Measurements from ENCODE around the gene CD8B. TPM values are rescaled to one million over a fixed set of nuclear protein-coding genes. Genes with fewer than 3 reads are reported as not detected.
"Not testable (repeated sequence)": the region's sequence is repeated elsewhere in the genome, so short reads cannot be mapped to it uniquely, and the experiment has no call there.

CD8B gene
- total RNA-seq (2021; fragmentation: NEBNext Ultra II Directional; extraction: Animal tissue kit (Norgen Biotek cat#: 25700)), result 0.35 and 0.57 TPM in 2 replicates
- polyA plus RNA-seq (2011; rRNA removed), result 0.52 and 0.63 TPM in 2 replicates
- polyA plus RNA-seq (2011; cell fraction: cytosol; rRNA removed), result 1.0 TPM
- polyA plus RNA-seq (2011; cell fraction: nucleus; rRNA removed), result 1.0 TPM
- polyA plus RNA-seq (2012, experiment 1 of 2), result 0.46 to 0.78 TPM (median 0.70 TPM) in 3 of 4 replicates, not detected in the other
- polyA plus RNA-seq (2012, experiment 2 of 2), result 0.31 TPM
- polyA plus RNA-seq (2013, experiment 1 of 2), result 0.89 TPM
- 0.99 TPM for polyA plus RNA-seq (2013, experiment 2 of 2)
- 0.15 and 0.82 TPM in 2 replicates for polyA minus RNA-seq (2011; rRNA and poly(A)+ RNA removed)
- polyA minus RNA-seq (2011; cell fraction: cytosol; rRNA and poly(A)+ RNA removed), result not detected
- not detected for polyA minus RNA-seq (2011; cell fraction: nucleus; rRNA and poly(A)+ RNA removed)
- long read RNA-seq, experiment 1, partial matches to known transcripts, result 0 of 1 reads
- long read RNA-seq, experiment 1, other reads (novel, unspliced or antisense), result 0 of 1 reads
- long read RNA-seq, experiment 2, partial matches to known transcripts, result 0 of 1 reads
- long read RNA-seq, experiment 2, other reads (novel, unspliced or antisense), result 1 of 1 reads

DNA sequence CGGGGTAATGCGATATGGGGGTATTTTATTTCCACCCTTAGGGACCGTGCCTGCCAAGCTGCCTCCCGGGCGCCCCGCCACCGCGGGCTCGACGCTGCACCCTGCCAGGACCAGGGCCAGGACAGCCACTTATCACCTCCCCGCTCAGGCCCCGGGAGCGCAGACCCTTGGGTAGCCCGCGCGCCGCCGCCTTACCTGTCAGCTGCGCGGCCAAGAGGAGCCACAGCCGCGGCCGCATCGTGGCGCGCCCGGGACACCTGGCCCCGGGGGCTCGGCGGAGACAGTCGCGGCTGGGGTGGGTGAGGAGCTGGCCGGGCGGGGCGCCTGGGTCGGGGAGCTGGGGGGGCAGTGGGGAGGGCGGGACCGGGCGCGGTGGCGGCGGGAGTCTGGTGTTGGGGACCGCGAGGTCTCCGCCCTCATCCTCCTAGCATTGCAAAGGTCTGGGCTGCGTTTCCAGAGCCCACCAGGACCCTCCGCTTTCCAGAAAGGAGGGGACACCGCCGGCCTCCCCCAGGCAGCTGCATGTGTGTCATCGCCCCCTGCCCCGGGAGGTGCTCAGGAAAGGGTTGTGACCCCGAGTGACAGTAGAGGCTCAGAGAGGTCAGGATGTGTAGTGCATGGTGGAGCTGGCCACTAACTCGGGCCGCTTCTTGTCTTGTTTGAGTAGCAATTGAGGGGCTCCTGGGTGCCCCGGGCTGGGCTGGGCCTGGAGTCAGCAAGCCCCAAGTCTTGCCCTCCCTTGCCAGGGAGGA lies at the start of gene CD8B:
Gene CD8B (minus strand): TSS at position 259 of the 752 bp plus-strand sequence. CDS start 21 bp downstream, at position 238.
- H2BK120ac ChIP-seq (replicated peaks; ENCODE audit: low read depth, low read length); H3K23me2 ChIP-seq (ENCODE audit: low read depth, low read length); H2AK5ac ChIP-seq (ENCODE audit: low read depth, low read length); H2AFZ ChIP-seq (ENCODE audit: low read length); H3K56ac ChIP-seq (replicated peaks; ENCODE audit: insufficient read length, low read depth, low read length); POLR2A ChIA-PET (ENCODE audit: partially characterized antibody); H4K8ac ChIP-seq (ENCODE audit: extremely low read depth, insufficient read depth, low read length); FAIRE-seq; H3K14ac ChIP-seq (ENCODE audit: insufficient read length); H3K9ac ChIP-seq (replicated peaks in 1 of 4; ENCODE audit: extremely low read depth in 1 of 4, low read depth in 3 of 4, low read length in 3 of 4); H3K27ac ChIP-seq (ENCODE audit: low read depth, low read length); H3K79me1 ChIP-seq (ENCODE audit: low read depth, low read length); H4K5ac ChIP-seq (ENCODE audit: insufficient read length, low read depth, low read length); H2BK12ac ChIP-seq (ENCODE audit: low read depth, low read length); H4K20me1 ChIP-seq (replicated peaks in 1 of 2; ENCODE audit: control insufficient read depth in 1 of 2, insufficient read depth in 2 of 2, low read length in 2 of 2); H4K91ac ChIP-seq (replicated peaks; ENCODE audit: insufficient read length, low read length); H2BK20ac ChIP-seq (ENCODE audit: low read length); H2BK15ac ChIP-seq (ENCODE audit: low read length); H3K4ac ChIP-seq (replicated peaks; ENCODE audit: insufficient read length, low read depth, low read length); H3K9me3 ChIP-seq (ENCODE audit: insufficient read depth in 2 of 2, low read depth in 1 of 2, low read length in 1 of 2); H3K23ac ChIP-seq (ENCODE audit: insufficient read length); H3K4me1 ChIP-seq (replicated peaks in 1 of 4; ENCODE audit: control insufficient read depth in 3 of 4, insufficient read depth in 4 of 4, low read length in 3 of 4); H3K18ac ChIP-seq (ENCODE audit: extremely low read depth, low read length); H3K79me2 ChIP-seq (ENCODE audit: control insufficient read depth in 1 of 2, insufficient read depth in 2 of 2, low read length in 2 of 2); H2BK5ac ChIP-seq (ENCODE audit: low read depth, low read length); CTCF ChIA-PET (ENCODE audit: partially characterized antibody); H3K36me3 ChIP-seq (ENCODE audit: control insufficient read depth in 2 of 4, insufficient read depth in 4 of 4, low read length in 3 of 4): not testable (repeated sequence)
- Histone ChIP-seq H3K4me3 (ENCODE audit: extremely low read depth in 1 of 4, insufficient read depth in 2 of 4, low read depth in 3 of 4, low read length in 4 of 4) (peak within 1 kb of the TSS; percentile 19 to 56 (median 23); a peak in 6 of 8 replicates), H3K27me3 (replicated peaks in 1 of 4; ENCODE audit: control insufficient read depth in 3 of 4, extremely low read depth in 1 of 4, insufficient read depth in 3 of 4, low read length in 3 of 4) (peaks cover 0 to 12% (median 6%) of the 10 kb centered on the region in 4 experiments; a peak in 5 of 7 replicates), H3K4me2 (ENCODE audit: insufficient read depth in 1 of 2, low read depth in 2 of 2, low read length in 2 of 2) (peak within 1 kb of the TSS; percentile 39 to 60; a peak in 3 of 4 replicates)
- peak in 1 of 2 experiments; percentile 74 for DNase-seq (ENCODE audit: low read depth in 1 of 2, low spot score in 2 of 2)
- 13% methylated on average over 3 of the region's 55 CpGs; no CpG with 5 or more reads in 1 of the 2 experiments for WGBS, 2 experiments (ENCODE audit: extremely low coverage in 1 of 2, insufficient coverage in 1 of 2, insufficient read length in 1 of 2, insufficient replicate concordance in 2 of 2, low coverage in 1 of 2, low lambda C conversion rate in 2 of 2, missing lambda C conversion rate in 1 of 2)
- TF ChIP-seq KDM4A (IDR thresholded peaks at IDR 0.05; ENCODE audit: low read depth, low read length, severe bottlenecking) (peak; percentile 30), SUZ12 (IDR thresholded peaks at IDR 0.05; ENCODE audit: low read length) (peak; percentile 34; the same call in 1 of the 2 replicates)

Data from H1 (cell line).